Stimulated activated CD8-positive, alpha-beta memory T cell treated with anti-CD3 and anti-CD28 coated beads, Interleukin-4, amount 100 ng/mL, for 48 hours (primary cell): ENCODE results near the gene WDFY2.
"Not testable (repeated sequence)": the region's sequence is repeated elsewhere in the genome, so short reads cannot be mapped to it uniquely, and the experiment has no call there.

Source experiments
- DNase-seq: peaks from one replicate; pipeline ENCODE4 v3.0.0-alpha.2; 2020

The WDFY2 gene

GRCh38 chr13:51673165-51673564, 88.9 kb downstream of the WDFY2 start:
- DNase-seq = no peak

DNA sequence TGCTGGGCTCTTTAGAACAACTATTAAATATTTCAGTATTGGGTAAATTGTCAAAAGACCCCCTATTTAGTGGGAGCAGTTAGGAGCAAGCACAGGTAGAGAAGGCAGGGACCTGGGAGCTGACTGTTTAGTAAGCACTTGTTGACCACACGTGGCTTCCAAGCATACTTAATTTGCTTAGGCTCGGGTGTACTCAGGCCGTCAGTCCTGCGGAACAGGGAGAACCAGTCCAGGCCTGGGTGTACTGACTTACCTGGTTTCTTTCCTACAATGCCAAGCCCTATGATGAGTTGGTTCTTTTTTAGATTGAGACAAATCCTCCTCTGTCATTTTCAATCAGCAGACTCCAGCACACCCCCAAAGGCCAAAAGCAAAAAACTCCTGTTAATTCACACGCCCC, 90.0 kb downstream of the WDFY2 start:
- no peak for DNase-seq

GRCh38 chr13:51675385-51675784, 91.1 kb downstream of the WDFY2 start:
- DNase-seq = no peak

GRCh38 chr13:51675877-51676276, 91.6 kb downstream of the WDFY2 start:
- no peak for DNase-seq

- no peak for DNase-seq
Measured at GRCh38 chr13:51676739-51677138, 92.5 kb downstream of the WDFY2 start.

- no peak for DNase-seq
Measured at GRCh38 chr13:51678420-51678819, 94.2 kb downstream of the WDFY2 start.

DNA sequence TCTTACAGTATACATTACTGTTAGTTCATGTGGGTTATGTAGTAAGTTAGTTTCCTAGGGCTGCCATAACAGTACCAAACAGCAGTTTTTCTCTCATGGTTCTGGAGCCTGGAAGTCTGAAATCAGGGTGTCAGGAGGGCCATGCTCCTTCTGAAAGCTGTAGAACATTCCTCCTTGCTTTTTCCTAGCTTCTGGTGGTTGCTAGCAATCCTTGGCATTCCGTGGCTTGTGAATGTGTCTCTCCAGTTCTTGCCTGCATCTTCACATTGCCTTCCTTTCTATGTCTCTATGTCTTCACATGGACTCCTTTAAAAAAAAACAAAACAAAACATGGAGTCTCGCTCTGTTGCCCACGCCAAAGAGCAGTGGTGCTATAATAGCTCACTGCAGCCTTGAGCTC, 95.4 kb downstream of the WDFY2 start:
- no peak for DNase-seq

- DNase-seq = no peak
Measured at GRCh38 chr13:51681037-51681678, 96.9 kb downstream of the WDFY2 start.

GRCh38 chr13:51682686-51683085, 98.4 kb downstream of the WDFY2 start:
- DNase-seq = no peak

GRCh38 chr13:51683597-51683996, 99.3 kb downstream of the WDFY2 start:
- no peak for DNase-seq

DNA sequence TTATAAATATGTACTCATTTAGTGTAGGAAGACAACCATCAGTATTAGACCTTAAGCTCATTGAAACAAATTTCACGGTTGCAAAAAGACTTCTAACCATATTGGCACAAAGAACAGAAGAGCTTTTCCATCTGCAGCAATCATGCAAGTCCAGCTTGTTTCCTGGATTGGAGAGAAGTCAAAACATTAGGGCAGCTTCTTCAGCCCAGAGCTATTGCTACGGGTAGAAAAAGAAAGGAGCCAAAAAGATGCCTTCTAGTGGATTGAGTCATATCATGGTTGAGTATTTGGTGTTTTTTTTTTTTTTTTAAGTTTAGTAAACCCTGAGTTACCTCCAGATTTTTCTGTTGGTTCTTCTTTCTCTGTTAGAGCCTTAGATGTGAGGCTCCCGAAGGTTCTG, 99.8 kb downstream of the WDFY2 start:
- no peak for DNase-seq

DNA sequence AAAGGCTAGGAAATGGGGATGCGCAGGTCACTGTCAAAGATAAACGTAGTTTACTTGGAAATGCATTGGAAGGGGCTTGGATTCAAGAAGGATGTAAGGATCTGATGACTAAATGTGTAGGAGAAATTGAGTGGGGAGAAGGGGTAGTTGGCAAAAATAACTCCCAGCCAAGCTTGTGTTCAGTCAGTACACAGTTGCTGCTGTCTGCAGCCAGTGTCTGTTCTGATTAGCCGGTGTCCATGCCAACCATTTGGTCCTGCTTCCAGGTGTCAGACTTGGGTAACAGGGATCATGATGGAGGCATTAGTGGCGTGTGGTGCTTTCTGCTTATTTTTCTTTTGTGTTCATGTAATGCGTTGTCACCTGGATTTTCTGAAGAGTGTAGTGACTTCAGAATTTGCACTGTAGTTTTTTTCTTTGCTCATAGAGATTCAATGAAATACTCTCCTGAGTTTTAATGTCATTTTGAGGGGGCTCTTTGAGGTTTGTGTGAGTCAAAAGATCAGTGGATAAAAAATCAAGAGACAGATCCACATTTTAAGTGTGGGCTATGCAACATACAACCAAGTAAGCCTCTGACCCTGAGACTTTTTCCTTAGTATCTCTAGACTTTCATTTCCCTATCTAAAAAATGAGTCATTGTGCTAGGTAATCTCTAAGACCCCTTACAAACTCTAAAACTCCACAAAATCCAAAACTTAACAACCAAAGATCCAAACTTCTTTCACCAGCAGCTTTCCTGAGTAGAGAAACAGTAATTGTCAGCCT, 103.9 kb downstream of the WDFY2 start:
- no peak for DNase-seq

GRCh38 chr13:51688937-51689662, 104.8 kb downstream of the WDFY2 start:
- no peak for DNase-seq

DNA sequence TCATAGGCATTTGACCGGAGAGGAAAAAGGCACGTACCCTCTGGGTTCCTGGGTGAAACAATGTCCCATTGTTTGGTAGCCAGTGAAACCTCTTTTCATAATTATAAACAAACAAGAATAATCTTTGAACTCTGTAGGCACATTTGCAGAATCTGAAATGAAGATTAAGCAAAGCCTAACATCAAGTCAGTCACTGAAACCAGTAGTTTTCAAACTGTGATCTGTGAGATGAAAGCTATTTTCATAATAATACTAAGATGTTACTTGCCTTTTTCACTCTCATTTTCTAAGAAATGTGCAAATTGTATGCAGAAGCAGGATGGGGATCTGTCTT, 105.4 kb downstream of the WDFY2 start:
- no peak for DNase-seq

GRCh38 chr13:51695677-51696076, 111.4 kb downstream of the WDFY2 start:
- not testable (repeated sequence) for DNase-seq

DNA sequence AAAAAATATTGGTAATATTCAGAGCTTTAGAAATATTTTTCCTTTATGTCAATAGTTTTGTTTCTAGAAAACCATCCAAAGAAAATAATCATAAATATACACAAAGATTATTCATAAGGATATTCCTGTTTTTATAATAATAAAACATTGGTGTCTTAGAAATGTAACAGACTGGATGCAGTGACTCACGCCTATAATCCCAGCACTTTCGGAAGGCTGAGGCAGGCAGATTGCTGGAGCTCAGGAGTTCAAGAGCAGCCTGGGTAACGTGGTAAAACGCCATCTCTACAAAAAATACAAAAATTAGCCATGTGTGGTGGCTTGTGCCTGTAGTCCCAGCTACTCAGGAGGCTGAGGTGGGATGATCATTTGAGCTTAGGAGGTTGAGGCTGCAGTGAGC, 112.9 kb downstream of the WDFY2 start:
- DNase-seq = no peak

DNA sequence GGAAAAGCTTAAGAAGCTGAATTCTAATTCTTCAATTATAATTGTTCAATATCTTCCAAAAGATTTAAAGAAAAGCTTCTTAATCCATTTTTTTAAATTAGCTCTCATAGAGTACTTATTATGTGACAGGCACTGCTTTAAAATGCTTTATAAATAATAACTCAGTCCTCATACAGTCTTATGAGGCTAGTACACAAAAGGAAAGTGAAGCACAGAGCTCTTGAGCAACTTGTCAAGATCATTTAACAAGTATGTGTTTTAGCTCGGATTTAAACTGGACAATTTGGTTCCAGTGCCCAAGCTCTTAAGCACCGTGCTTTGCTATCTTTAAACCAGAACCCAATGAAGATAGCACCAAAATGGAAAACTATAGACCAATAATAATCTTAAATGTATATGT, 113.6 kb downstream of the WDFY2 start:
- DNase-seq = no peak

DNA sequence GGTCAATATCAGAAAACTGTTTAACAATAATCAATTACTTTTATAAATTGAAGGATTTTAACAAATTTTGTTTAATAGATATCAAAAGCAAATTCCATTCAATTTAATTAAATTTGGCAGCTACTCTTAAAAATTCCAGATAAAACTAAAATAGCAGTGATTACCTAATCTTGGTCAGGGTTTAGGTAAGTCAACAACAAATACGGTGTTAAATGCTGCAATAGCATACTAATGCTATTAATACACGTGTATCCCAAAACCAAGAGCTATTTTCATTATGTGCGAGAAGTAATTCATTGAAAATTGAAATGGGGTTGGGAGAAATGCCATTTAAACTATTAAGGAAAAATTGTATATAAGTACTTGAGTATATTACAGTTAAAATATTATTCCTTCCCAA, 114.1 kb downstream of the WDFY2 start:
- no peak for DNase-seq

DNA sequence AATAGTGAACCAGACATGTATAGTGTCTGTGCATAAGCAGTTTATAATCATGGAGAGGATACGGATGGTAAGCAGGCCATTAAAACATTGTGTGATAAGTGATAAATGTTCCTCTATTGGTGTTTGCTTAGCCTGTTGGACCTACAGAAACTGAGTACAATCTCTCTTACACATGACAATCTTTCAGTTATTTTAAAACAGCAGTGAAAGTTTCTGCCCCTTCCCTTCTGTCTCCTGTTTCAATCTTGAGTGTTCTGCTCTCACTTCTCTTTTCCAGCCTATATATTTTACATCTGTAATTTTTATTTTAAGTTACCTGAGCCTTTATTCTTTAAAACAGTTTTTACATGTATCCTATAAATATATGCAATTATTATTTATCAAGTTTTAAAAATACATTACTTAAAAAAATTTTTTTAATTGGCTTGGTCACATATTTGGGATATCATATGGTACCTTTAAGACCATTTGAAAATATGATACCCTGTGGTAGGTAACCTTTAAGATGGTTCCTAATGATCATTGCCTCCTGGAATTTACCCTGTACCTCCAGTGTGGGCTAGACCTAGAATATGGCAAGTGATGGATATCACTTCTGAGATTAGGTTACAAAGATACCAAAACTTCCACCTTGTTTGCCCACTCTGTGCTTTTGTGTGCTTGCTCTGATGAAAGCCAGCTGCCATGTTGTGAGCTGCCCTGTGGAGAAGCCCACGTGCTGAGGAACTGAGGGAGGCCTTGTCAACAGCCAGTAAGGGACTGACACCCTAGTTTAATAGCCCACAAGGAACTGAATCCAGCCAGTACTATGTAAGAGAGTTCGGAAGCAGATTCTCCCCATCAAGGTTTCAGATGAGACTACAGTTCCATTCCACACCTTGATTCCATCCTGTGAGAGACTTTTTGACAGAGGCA, 120.4 kb downstream of the WDFY2 start:
- DNase-seq = no peak

GRCh38 chr13:51707461-51707860, 123.2 kb downstream of the WDFY2 start:
- DNase-seq = no peak

GRCh38 chr13:51713807-51714206, 129.5 kb downstream of the WDFY2 start:
- no peak for DNase-seq

DNA sequence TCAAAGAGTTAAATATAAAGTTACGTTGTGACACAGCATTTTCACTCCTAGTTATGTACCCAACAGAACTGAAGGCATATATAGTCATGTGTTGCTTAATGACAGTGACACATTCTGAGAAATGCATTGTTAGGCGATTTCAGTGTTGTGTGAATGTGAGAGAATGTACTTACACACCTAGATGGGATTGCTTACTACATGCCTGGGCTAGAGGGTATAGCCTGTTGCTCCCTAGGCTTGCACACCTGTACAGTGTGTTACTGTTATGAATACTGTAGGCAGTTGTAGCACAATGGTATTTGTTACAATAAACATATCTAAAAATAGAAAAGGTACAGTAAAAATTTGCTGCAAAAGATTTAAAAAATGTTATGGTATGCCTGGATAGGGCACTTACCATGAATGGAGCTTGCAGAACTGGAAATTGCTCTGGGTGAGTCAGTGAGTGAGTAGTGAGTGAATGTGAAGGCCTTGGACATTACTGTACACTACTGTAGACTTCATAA, 130.5 kb downstream of the WDFY2 start:
- no peak for DNase-seq

DNA sequence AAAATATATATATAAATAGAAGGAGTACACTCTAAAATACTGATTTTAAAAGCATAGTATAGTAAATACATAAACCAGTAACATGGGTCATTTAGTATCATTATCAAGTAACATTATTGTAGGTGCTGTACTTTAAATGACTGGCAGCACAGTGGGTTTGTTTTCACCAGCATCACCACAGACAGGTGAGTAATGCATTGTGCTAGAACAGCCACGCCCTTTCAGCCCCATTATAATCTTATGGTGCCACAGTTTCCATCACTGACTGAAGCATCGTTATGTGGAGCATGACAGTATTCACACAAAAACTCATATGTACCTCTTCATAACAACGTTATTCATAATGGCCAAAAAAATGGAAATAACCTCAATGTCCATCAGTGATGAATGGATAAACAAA, 131.4 kb downstream of the WDFY2 start:
- DNase-seq = no peak
